ENCODE data around the gene HNRNPA3.
A peak's percentile ranks its signal among the peaks of the same experiment; 100 is the strongest.
"Not testable (repeated sequence)": the region's sequence is repeated elsewhere in the genome, so short reads cannot be mapped to it uniquely, and the experiment has no call there.

The HNRNPA3 gene

GRCh38 chr2:177188482-177189469 is 23.8 kb upstream of the HNRNPA3 start:
- no peak for DNase-seq

- DNase-seq = no peak
Observed at GRCh38 chr2:177190941-177191340, 21.7 kb upstream of the HNRNPA3 start.

- DNase-seq = no peak
Observed at GRCh38 chr2:177192788-177193187, 19.8 kb upstream of the HNRNPA3 start.

GRCh38 chr2:177193240-177193639 is 19.4 kb upstream of the HNRNPA3 start:
- no peak for DNase-seq

DNA sequence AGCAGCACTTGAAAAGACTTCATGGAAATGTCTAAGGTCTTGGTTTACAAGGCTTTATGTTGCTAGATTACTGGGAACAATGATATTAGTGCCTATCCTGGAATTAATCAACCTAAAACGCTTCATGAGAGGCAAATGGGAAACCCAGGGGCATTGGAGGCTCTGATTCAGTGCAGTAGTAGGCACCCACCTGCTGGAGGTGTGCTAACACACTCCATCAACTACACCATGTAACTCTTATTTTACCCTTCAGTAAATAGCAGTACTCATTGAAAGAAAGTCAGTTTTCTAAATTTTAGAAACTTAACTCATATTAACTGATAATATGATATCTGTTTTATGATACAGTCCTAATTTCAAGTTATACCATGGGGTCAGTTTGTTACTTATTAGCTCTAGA is 17.4 kb upstream of the HNRNPA3 start:
- no peak for DNase-seq

GRCh38 chr2:177200419-177200818 is 12.2 kb upstream of the HNRNPA3 start:
- not testable (repeated sequence) for DNase-seq

DNA sequence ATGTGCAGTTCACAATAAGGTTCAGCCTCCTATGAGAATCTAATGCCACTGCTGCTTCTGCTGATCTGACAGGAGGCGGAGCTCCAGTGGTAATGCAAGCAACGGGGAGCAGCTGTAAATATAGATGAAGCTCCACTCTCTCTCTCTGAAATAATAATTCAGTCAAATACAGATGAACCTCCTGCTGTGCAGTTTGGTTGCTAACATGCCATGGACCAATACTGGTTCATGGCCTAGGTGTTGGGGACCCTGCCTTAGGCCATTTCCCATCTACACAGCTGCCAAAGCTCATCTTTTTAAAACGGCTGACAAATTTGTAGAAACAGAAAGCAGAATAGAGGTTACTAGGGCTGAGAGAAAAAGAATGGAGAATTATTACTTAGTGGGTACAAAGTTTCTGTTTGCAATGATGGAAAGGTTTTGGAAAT is 10.7 kb upstream of the HNRNPA3 start:
- DNase-seq = no peak

DNA sequence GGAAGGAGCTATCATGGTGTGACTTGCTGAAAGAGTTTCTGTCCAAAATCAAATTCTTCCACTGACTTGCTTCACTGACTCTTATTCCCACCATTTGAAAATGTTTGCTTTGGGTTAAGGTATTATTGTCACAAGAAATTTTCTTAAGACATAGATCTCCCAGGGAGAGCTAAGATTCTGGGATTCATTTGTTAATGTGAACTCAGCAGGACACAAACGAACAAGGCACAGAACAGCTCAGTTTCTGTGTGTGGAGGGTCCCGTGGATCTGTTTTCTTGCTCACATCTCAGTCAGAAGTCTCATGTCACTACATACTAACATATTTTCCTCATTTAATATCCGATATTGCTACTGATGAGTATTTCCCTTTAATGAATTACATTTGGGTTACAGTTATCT is 8.2 kb upstream of the HNRNPA3 start:
- no peak for DNase-seq

DNA sequence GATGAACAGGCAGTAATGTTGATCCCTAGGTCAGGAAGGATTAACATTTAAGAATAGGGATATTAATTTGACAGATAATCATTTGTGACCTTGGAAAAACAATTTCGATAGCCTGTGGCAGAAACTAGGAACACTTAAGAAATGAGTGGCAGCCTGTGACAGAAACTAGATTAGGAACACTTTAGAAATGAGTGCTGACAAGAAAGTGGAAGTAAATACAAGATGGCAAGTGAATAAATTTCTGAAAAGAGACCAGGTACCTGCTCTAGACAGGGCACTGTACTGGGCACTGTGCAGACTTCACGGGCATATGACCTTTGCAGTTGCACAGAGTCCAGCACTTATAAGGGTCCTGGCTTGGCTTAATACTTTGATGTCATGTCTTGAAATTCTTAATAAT is 5.5 kb upstream of the HNRNPA3 start:
- no peak for DNase-seq

GRCh38 chr2:177211169-177211568 is 1.4 kb upstream of the HNRNPA3 start:
- DNase-seq = no peak

DNA sequence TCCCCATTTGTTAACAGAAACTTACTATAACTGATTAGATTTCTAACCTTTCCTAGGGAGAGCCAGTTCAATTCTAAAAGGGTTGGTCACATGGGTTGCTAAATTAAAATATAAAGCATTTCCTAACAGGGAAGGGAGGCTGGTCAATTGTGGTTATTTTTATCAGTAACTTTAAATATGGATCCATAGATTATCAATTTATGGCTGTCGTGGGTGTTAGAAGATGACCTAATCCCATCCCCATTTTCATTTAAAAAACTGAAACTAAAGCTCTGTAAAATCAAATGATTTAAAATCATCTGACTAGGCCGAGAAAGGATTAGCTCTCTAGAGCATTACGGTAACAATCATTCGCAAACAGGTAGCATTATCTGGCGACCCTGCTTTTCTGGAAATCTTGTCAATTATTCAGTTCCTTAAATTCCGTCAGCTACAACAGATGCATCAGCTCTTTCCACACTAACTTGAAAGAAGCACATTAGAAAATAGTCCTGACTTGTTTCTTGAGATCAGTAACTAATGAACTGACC is 953 bp upstream of the HNRNPA3 start:
- DNase-seq = no peak

DNA sequence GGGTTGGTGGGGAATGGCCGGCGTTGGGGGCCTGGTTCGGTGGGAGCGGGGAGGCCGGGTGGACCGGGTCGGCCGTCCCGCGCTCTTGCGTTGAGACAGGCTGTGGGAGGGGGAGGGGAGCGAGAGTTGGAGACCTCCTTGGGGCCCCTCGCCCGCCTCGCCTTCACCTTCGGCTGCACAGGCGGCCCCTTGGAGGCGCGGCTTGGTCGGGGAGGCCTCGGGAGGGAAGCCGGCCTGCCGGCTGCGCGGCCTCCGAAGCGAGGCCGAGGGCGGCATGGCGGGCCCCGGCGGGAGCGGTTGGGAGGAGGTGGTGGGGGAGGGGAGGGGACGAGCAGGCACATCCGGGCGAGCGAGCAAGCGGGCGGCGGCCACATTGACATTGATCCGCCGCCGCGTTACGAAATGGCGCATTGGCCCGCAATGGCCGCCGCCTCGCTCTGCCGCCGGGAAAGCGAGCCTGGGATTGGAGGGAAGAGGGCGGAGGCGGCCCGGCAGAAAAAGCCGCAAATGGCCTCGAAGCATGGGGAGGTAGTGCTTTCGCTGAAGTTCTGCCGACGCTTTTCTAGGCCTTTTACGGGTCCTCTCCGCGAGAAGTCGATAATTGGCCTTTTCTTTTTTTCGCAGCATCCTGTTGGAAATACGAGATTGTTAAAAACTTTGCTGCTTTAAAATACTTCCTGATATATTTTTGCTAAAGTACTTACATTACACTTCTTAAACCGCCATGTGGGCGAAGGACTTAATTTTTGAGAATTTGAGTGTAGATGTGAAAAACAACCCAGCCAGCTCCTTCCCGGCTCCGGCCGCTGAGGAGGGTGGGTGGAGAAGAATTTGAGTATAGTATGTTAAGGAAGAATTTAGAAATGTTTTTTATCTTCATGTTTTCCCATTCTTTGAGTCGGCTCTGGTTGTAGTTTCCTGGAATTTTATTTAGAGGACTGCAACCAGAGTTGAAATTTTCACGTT is 580 bp downstream of the HNRNPA3 start:
- DNase-seq = peak; percentile 97

DNA sequence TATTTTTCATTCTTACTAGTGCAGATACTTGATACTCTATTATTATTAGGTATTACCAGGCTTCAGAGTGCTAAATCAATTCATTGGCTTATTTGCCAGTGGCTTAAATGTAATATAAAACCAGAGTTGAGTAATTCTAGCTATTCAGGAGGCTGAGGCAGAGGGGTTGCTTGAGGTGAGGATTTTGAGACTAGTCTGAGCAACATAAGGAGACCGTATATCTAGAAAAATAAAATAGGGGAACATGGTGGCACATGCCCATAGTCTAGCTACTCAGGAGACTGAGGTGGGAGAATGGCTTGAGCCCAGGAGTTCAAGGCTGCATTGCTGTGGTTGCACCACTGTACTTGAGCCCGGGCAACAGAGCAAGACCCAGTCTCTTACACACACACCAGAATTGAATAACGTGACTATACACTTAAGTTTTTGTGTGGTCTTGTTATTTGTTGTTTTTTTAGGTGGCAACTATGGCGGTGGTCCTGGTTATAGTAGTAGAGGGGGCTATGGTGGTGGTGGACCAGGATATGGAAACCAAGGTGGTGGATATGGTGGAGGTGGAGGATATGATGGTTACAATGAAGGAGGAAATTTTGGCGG is 4.8 kb downstream of the HNRNPA3 start:
- DNase-seq = no peak

DNA sequence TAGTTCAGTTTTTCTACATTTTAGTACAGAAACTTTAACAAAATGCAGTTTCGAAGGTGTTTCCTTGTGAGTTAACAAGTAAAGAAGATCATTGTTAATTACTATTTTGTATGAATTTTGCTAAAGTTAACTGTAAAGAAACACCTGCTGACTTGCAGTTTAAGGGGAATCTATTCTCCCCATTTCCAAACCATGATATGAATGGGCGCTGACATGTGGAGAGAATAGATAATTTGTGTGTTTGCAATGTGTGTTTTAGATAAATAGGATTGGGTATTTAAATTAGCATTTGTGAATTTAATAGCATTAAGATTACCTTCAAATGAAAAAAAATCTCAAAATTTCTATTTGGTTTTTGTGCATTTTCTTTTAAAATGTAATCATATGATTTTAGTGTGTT is 7.2 kb downstream of the HNRNPA3 start:
- DNase-seq = not testable (repeated sequence)

- no peak for DNase-seq
Observed at GRCh38 chr2:177221534-177221933, 8.9 kb downstream of the HNRNPA3 start.

DNA sequence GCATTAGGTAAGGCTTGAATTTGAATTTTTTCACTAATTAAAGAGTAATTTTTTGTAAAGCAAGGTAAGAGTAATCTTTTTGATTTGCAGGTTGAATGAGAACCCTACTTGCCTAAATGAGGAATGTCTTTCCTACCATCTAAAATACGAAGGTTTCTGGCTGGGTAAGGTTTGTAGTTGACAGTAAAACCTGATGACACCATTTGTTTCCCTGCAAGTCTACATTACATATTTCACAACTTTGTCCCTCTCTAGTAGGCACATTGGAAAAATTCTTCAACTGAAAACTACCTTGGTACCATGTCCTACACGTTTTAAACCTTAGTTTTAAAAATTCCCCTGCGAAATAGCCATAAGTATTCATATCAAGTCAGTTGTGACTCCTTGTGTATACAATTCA is 9.4 kb downstream of the HNRNPA3 start:
- no peak for DNase-seq

DNA sequence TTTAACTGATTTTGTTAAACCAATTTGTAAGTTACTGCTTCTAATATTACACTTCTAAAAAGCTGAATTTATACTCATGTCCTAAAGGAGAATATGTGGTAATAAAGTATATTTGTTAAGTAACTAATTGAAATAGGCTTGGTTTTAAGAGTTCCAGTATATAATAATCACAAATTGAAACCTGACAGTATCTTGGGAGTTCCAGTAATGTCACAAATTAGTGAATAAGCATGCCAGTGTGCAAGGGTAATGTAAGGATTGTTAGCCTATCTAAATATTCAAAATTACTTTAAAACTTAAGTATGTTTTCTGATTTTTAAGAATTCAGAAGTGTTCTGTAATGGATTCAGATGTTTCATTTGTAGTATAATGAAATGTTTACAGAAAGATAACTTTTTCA is 10.8 kb downstream of the HNRNPA3 start:
- DNase-seq = not testable (repeated sequence)

DNA sequence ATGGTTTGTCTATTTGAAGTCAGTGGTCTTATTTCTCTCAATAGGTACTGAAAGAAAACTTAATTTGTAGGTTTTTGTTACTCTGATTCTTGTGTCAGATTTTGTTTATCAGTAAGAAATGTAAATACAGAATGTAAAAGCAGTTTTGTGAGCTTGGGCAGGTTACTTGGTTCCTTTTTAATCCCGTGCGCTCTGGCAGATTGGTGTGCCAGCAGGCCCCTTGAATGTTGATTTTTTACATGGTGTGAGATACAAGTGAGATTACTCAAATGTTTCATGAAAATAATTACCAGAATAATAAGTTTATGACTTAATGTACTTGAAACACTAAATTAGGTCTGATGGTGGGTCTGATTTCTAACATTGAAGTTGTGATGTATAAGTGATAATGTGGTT is 13.4 kb downstream of the HNRNPA3 start:
- DNase-seq = no peak

GRCh38 chr2:177229442-177230242 is 17.0 kb downstream of the HNRNPA3 start:
- no peak for DNase-seq

DNA sequence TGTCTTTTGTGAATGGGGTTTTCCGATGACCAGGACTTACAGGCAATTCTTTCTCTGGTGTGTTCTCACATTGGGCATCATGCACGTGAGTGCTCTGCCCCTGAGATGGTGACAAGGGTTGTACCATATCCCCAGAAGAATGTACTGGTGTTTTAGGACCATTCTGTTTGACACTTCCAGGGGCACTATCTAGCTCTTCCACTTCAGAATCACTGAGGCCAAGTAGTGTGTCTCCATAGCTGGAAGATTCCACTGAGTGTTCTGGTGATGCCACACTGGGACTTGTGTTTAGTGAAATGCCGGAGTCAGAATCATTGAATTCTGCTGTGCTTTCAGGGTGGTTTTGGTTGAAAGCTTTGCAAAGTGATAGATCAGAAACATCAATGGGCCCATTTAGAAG is 18.7 kb downstream of the HNRNPA3 start:
- no peak for DNase-seq

GRCh38 chr2:177232098-177232704 is 19.6 kb downstream of the HNRNPA3 start:
- DNase-seq = no peak

DNA sequence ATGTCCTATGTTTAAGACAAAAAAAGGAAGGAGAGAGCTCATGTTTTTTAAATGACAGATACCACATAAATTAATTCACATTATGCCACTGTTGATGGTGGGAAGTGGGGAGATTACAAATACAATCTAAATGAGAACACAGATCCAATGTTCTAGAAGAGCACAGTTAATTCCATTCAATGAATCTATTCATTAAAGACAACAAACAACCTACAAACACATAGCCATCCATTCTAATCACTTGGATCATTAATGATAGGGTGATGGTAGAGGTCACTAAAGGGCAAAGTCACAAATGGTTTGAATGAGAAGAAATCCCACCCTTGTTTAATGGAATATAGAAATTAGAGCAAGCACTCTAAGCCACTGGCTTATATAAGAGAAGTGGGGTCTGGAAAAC is 21.7 kb downstream of the HNRNPA3 start:
- DNase-seq = no peak
